HepG2 (cell line): ENCODE results near the gene ST13.

Experiments used
- POLR2AphosphoS2 ChIP-seq: IDR thresholded peaks from 2 replicates; pipeline ENCODE4 v1.6.1; 2011; ENCODE audit warnings: low read depth, low read length, improper control_type of control experiment
- ZNF788 ChIP-seq: sonication (generic); formaldehyde crosslinking; IDR thresholded peaks from 2 replicates; pipeline ENCODE4 v1.5.0; 2020; ENCODE audit warnings: mild to moderate bottlenecking, missing genetic modification reagents, borderline replicate concordance
- TF ChIP-seq, protein P1 (sequence below): sonication (generic); formaldehyde crosslinking; IDR thresholded peaks from 2 replicates; pipeline ENCODE4 v1.5.0; 2020; ENCODE audit warnings: mild to moderate bottlenecking, missing genetic modification reagents, moderate library complexity
- TF ChIP-seq, protein P2 (sequence below): sonication (generic); formaldehyde crosslinking; IDR thresholded peaks from 2 replicates; pipeline ENCODE4 v1.4.0; 2020; ENCODE audit warnings: missing genetic modification reagents

- TF ChIP-seq POLR2AphosphoS2 = no peak
- TF ChIP-seq, protein P1, sequence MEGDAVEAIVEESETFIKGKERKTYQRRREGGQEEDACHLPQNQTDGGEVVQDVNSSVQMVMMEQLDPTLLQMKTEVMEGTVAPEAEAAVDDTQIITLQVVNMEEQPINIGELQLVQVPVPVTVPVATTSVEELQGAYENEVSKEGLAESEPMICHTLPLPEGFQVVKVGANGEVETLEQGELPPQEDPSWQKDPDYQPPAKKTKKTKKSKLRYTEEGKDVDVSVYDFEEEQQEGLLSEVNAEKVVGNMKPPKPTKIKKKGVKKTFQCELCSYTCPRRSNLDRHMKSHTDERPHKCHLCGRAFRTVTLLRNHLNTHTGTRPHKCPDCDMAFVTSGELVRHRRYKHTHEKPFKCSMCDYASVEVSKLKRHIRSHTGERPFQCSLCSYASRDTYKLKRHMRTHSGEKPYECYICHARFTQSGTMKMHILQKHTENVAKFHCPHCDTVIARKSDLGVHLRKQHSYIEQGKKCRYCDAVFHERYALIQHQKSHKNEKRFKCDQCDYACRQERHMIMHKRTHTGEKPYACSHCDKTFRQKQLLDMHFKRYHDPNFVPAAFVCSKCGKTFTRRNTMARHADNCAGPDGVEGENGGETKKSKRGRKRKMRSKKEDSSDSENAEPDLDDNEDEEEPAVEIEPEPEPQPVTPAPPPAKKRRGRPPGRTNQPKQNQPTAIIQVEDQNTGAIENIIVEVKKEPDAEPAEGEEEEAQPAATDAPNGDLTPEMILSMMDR (CRISPR knock-in tag) = no peak
- TF ChIP-seq, protein P2, sequence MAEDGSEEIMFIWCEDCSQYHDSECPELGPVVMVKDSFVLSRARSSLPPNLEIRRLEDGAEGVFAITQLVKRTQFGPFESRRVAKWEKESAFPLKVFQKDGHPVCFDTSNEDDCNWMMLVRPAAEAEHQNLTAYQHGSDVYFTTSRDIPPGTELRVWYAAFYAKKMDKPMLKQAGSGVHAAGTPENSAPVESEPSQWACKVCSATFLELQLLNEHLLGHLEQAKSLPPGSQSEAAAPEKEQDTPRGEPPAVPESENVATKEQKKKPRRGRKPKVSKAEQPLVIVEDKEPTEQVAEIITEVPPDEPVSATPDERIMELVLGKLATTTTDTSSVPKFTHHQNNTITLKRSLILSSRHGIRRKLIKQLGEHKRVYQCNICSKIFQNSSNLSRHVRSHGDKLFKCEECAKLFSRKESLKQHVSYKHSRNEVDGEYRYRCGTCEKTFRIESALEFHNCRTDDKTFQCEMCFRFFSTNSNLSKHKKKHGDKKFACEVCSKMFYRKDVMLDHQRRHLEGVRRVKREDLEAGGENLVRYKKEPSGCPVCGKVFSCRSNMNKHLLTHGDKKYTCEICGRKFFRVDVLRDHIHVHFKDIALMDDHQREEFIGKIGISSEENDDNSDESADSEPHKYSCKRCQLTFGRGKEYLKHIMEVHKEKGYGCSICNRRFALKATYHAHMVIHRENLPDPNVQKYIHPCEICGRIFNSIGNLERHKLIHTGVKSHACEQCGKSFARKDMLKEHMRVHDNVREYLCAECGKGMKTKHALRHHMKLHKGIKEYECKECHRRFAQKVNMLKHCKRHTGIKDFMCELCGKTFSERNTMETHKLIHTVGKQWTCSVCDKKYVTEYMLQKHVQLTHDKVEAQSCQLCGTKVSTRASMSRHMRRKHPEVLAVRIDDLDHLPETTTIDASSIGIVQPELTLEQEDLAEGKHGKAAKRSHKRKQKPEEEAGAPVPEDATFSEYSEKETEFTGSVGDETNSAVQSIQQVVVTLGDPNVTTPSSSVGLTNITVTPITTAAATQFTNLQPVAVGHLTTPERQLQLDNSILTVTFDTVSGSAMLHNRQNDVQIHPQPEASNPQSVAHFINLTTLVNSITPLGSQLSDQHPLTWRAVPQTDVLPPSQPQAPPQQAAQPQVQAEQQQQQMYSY = no peak
- no peak for TF ChIP-seq ZNF788
Measured at GRCh38 chr22:40826984-40827741, 29.3 kb downstream of the ST13 start.
